LoVo (cell line): Measurements from ENCODE around the gene CLCC1.
"Not testable (repeated sequence)": the region's sequence is repeated elsewhere in the genome, so short reads cannot be mapped to it uniquely, and the experiment has no call there.

Experiments used
- DNase-seq: peaks from one replicate; pipeline ENCODE4 v3.0.0-alpha.2; 2016; ENCODE audit warnings: low spot score

CLCC1 gene, protein sequence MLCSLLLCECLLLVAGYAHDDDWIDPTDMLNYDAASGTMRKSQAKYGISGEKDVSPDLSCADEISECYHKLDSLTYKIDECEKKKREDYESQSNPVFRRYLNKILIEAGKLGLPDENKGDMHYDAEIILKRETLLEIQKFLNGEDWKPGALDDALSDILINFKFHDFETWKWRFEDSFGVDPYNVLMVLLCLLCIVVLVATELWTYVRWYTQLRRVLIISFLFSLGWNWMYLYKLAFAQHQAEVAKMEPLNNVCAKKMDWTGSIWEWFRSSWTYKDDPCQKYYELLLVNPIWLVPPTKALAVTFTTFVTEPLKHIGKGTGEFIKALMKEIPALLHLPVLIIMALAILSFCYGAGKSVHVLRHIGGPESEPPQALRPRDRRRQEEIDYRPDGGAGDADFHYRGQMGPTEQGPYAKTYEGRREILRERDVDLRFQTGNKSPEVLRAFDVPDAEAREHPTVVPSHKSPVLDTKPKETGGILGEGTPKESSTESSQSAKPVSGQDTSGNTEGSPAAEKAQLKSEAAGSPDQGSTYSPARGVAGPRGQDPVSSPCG

DNA sequence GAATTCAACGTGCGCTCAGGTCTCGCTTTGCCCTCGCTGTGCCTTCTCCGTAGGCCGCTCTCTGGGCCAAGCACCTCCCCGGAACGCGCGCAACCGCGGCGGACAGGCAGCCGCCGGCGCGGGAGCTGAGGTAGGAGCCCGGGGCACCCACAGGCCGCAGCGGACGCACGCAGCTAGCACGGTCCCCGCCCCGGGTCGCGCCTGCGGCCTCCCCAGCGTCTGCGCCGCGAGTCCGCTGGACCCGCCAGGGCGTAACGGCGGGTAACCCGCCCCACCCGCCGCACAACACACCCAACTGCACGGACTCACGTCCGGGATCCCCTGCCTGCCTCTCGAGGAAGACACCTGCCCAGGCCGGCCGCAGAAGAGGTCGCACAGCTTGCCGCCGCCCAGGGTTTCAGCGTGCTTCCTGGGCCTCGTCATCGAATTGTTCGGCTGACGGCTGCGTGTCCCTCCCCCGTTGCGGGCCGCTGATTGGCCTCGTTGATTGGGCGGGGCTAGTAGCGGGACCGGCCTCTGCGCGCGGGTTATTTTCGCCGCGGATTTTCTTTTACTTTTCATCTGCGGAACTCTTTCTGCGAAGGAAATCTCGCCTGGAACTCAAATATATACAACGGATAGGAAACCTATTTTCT, at the start of gene CLCC1:
Gene CLCC1 (minus strand): TSS at position 433 of the 635 bp plus-strand sequence. CDS start 13,047 bp downstream, outside the sequence.
- DNase-seq: peak; percentile 95

DNA sequence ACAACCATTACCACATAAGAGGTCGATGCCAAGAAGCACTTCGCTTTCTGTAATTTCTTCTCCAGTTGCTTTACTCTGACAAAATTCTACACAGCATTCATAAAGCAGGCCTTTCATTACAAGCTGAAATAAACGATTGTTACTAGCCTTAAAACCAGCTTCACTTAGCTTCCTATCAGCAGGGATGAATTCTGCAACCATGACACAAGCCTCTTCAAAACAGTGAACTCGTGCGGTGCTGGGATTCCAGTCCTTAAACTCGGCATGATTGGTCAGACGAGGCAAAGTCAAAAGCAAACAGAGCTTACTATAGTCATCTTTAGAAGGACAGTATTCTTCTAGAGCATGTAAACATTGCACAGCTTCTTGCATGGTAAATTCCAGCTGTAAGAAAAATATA, 48.1 kb upstream of the CLCC1 start:
- DNase-seq: no peak

DNA sequence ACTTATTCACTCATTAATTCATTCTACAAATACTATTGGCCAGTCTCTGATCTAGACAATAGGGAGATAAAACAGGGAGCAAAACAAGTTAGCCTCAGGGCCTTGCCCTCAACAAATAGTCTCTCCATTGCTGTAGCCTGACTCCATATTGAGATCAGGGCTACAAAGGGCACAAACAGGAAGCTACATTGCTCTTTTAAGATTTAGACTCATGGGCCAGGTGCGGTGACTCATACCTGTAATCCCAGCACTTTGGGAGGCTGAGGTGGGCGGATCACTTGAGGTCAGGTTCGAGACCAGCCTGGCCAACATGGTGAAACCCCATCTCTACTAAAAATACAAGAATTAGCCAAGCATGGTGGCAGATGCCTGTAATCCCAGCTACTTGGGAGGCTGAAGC, 33.3 kb upstream of the CLCC1 start:
- DNase-seq: not testable (repeated sequence)

DNA sequence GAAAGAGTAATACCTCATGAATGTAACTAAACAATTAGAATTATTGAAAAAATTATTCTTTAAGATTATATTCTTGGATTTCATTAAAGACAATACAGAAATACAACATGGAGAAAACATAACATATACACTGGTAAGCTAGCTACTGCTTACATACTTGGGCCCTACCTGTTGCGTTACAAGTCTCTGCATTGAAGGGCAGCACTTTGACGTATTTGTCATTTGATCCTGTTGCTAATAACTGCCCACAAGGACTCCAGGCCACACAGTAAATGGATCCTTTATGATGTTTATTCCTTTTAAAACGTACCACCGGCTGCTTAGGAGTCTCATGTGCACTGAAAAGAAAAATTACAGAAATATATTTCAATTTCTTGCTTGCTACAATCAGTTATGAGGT, 19.8 kb upstream of the CLCC1 start:
- DNase-seq: no peak

DNA sequence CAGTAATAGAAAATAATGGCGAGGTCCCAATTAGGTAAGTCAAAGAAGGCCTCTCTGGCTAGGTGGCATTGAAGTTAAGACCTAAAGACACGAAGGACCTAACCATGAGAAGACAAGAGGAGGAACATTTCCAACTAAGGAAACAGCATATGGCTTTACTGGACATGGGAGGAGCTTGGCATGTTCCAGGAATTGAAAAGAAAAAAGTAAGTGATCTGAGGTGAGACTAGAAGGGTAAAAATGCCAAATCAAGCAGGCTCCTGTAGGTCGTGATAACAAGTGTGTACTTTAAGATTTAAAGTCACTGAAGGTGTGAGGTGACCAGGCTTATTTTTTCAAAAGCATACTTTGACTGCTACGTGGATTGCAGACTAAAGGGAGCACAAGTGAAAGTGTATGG, 13.4 kb upstream of the CLCC1 start:
- no peak for DNase-seq

DNA sequence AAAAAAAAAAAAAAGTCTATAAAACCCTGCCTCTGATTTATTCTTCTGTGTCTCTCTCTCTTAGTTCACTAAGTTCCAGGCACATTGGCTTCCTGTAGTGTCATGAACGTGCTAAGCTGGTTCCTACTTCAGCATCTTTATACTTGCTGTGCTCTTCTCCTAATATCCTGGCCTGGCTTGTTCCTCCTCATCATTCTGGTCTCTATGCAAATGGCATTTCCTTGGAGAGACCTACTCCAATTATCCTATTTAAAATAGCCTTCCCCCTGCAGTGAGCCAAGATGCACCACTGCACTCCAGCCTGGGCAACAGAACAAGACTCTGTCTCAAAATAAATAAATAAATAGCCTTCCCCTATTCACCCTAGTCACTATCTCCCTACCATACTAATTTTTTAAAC, 9.7 kb upstream of the CLCC1 start:
- DNase-seq: no peak

DNA sequence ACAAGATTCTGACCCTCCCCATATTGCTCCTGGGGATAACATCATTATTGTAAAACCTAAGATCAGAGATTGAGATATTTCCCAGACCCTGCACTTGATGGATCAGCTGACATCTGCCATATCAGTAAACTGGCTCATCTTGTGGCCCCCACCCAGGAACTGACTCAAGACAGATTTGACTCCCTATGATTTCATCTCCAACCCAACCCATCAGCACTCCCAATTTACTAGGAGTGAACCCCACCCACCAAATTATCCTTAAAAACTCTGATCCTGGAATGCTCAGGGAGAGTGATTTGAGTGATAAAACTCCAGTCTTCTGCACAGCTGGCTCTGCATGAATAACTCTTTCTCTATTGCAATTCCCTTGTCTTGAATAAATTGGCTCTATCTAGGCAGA, 6.1 kb upstream of the CLCC1 start:
- DNase-seq: no peak

DNA sequence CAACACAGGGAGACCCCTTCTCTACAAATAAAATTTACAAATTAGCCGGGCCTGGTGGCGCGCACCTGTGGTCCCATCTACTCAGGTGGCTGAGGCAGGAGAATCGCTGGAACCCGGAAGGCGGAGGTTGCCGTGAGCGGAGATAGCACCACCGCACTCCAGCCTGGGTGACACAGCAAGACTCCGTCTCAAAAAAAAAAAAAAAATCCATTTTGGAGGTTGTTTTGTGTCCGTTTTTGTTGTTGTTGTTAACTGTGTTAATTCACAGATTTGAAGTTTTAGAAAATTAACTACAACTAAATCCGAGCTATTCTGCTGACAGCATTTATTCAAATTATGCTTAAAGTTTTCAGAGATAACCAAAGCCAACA, 618 bp downstream of the CLCC1 start:
- no peak for DNase-seq

DNA sequence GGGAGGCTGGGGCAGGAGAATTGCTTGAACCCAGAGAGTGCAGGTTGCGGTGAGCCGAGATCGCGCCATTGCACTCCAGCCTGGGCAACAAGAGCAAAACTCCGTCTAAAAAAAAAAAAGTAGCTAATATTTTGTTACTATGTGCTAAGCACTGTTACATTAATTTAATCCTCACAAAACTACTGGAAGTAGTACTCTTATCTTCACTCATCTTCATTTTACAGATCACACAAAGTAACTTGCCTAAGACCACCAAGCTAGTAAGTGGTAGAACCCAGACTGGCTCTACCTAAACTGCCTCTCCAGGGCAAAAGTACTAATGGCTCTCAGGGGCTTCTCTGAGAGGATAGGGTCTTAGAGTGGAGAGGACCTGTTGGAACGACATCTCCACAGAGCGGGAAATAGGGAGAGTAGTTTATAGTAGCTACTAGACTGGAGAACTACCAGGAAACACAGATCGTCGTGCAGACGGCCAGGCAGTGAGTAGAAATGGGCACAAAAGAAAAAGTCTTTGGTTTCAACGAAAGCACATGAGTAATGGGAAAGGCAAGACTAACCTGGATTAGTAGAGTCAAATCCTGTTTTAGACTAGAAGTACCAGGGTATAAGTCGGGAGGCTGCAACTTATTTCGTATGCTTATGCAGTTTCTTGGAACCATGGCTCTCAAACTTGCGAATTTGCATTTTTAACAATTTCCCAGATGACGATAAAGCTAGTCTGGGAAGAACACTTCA, 1.4 kb downstream of the CLCC1 start:
- DNase-seq: no peak

DNA sequence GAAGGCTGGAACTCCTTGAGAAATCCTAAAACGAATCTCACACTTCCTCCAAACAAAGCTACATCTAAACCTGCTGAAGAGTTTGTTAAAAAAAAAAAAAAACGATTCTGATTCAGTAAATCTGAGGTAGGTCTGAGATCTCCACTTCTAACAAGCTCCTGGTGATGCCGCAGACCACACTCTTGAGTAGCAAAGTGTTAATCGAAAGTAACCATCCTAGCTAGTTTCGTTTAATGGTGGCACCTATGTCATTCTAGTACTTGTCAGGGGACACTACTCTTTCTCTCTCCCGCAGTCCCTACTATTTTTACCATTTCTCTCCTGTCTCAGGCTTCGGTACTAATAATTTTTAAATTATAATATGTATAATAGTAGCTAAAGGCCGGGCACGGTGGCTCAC, 2.1 kb downstream of the CLCC1 start:
- no peak for DNase-seq

DNA sequence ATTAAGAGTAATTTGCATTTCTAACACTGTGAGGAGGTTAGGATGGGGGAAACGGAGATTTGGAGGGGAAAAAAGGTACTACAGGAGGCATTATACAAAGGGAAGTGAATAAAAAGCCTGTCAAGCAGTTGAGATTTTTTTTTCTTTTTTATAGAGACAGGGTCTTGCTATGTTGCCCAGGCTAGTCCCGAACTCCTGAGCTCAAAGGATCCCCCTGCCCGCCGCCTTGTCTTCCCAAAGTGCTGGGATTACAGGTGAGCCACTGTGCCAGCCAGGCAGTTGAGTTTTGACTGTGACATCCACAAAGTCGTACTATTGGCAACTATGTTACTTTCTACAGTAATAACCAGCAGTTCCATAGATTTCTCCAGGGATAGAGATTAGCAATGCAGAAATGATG, 2.6 kb downstream of the CLCC1 start:
- DNase-seq: no peak

DNA sequence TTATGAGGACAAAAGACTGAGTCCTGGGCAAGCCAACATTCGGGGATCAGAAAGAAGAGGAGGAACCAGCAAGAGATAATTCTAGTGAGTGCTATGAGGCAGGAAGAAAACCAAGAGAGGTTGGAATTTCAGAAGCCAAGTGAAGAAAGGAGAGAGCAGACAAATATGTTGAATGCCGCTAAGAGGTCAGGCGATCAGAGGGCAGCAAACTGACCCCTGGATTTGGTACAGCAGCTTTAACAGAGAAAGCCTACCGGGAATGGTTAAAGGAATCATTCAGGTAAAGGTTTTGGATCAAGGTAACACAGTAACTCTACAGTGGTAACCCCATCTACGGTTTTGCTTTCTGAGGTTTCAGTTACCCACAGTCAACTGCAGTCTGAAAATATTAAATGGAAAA, 5.4 kb downstream of the CLCC1 start:
- DNase-seq: no peak

DNA sequence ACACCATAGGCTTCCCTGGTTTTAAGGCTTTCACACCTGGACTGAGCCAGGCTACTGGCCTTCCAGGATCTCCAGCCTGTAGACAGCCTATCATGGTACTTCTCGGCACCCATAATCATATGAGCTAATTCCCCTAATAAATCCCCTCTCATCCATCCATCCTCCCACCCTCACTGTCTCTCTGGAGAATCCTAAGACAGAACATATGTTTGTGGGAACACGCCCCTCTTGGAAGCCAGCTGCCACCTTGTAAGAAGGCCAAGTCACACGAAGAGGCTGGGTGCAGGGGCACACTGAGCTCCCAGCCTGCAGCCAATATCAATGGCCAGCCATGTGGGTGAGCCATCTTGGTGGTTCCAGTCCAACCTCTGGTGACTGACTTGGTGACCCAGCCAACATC, 7.4 kb downstream of the CLCC1 start:
- DNase-seq: no peak

DNA sequence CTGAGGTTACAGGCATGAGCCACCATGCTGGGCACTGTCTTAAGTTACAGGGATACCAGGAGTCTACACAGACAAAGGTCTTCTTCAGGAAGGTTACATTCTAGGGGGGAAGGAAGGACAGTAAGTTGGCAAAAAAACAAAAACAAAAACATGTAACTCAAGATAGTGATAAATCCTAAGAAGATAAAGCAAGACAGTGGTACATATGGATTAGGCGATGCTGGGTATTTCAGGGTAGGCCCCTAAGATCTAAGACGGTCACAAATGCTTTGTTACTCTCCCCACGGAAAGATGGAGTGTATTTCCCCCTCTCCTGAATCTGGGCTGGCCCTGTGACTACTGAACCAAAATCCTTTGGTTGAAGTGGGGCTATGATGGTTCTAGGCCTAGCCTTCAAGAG, 8.2 kb downstream of the CLCC1 start:
- no peak for DNase-seq

DNA sequence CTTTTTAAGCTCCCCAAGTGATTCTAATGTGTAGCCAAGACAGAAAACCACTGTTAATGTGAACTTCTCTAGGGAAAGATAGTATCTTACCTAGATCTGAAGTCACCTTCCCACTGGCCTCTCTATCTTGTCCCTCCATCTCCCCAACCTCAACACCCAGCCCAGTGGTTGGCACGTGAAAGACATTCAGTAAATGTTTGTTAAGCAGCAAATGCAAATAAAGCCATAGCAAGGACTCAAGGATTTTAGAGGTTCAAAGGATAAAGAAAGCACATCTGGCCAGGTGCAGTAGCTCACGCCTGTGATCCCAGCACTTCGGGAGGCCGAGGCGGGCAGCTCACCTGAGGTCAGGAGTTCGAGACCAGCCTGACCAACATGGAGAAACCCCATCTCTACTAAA, 9.8 kb downstream of the CLCC1 start:
- no peak for DNase-seq

DNA sequence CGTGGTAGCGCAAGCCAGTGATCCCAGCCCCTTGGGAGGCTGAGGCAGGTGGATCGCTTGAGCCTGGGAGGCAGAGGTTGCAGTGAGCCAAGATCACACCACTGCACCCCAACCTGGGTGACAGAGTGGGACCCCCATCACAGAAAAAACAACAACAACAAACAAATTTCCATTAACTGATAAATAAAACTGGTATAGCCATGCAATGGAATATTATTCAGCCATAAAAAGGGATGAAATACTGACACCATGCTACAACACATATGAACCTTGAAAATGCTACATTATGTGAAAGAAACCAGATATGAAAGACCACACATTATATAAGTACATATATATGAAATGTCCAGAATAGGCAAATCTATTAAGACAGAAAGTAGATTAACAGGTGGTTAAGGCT, 12.0 kb downstream of the CLCC1 start:
- DNase-seq: no peak

DNA sequence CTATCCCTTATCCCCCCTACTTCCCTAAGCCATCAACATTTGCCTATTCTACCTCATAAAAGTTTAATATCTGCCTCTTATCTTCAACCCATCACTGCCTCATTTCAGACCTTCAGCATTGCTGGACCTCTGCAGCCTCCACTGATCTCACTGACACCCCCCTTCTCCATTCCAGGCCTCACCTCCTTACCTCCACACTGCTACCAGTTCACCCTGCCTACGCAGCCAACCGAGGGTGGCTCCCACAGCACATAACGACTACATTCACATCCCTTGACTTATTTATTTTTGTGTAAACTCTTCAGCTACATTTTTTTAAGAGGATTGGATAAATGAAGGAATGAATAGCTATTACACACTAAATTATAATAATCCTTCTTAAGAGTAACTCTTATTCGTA, 14.2 kb downstream of the CLCC1 start:
- no peak for DNase-seq

DNA sequence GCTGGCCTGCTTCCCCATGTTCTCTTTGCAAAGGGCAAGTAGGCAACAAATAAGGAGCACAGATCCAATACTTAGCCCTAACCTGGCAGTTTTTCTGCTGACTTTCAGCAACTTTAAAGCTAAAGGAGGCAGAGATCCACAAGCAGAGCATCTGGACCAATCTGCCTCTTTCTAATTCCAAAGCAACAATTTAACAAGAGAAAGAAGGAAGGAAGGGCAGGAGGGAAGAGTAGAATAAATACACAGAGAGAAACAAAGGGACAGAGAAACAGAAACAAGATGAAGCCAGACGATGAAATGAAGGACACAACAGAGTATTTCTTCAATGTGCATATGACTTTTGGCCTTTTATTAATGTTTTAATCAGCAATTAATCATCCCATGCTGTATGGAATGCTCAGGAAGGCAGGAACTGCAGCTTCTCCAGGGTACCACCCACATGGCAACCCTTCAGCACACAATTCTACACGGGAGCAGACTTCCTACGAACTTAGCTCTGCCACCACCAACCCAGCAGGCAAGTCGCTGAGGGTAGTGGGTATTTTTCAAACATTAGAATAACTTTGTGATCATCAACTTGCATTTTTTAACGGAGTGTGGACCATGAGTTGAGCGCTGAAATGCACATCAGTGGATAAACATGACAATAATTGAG, 15.3 kb downstream of the CLCC1 start:
- DNase-seq: no peak

DNA sequence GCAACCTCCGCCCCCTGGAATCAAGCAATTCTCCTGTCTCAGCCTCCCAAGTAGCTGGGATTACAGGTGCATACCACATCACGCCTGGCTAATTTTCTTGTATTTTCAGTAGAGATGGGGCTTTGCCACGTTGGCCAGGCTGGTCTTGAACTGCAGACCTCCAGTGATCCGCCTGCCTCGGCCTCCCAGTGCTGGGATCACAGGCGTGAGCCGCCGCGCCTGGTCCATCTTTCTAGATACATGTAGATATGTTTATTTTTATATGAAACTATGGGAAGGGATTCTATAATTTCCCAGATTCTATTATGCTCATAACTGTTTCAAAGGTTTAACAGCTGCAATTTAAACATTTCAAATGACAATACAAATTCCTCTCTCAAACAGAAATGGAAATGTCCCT, 27.1 kb downstream of the CLCC1 start:
- DNase-seq: no peak

DNA sequence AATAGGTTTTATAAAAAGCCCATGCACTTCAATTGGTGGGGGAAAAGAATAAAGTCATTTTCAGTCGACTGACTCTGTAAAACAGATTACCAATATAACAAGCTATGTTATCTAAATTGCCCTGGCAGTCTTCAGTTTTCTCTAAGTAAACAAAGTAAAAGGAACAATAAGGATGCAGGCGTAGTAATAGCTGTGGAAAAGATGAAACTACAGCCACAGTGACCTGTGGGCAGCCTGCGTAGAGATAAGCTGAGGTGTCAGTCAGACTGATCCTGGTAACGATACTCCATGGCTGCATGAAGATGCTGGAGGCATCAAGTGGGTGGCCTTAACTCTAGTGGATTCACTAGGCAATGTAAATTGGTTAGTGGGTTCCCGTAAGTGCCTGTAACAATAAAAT, 29.3 kb downstream of the CLCC1 start:
- DNase-seq: no peak

DNA sequence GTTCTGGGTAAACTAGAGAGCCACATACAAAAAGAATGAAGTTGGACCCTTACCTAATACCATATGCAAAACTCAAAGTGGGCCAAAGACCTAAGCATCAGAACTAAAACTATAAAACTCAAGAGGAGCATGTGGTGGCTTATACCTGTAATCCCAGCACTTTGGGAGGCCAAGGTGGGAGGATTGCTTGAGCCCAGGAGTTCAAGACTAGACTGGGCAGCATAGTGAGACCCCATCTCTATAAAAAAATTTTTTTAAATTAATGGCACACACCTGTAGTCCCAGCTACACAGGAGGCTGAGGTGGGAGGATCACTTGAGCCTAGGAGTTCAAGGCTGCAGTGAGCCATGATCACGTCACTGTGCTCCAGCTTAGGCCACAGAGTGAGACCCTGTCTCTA, 35.7 kb downstream of the CLCC1 start:
- DNase-seq: not testable (repeated sequence)

DNA sequence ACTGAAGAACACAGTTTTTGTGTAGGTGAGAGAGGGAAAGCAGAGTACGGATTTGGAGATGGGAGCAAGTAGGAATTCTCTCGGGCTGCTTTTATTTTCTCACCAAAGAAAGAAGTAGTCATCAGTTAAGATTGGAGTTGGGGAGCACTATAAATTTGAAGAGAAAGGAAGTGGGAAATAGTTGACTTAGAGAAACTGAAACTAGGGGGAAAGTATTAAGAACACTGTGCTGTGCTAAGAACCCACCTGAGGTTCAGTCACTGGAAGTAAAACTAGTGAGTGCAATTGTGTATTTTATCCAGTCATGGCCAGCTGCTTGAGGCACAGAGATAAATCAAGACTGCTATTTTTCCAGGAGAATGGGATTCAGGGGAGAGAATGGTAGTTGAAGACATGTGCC, 37.4 kb downstream of the CLCC1 start:
- no peak for DNase-seq
